Mucosa of descending colon (tissue), 3 donors: ENCODE measurements around the gene PLAU. TPM values are rescaled to one million over a fixed set of nuclear protein-coding genes. Genes with fewer than 3 reads are reported as not detected.

ENCODE experiments used
- ATAC-seq: fragments of 200-7000 bp; cut with Tn5 transposase; one replicate; pipeline ENCODE4 v1.9.1; 2020; ENCODE audit warnings: mild to moderate bottlenecking, moderate library complexity
- DNase-seq, 3 donors: peaks; one replicate each; pipeline ENCODE4 v3.0.0-alpha.2; 2020
- H3K36me3 ChIP-seq: fragments of 200-600 bp; one replicate; pipeline ENCODE4 v1.8.0; 2021; ENCODE audit warnings: low read depth, mild to moderate bottlenecking
- H3K4me1 ChIP-seq: fragments of 200-600 bp; one replicate; pipeline ENCODE4 v1.8.0; 2021; ENCODE audit warnings: low read depth, mild to moderate bottlenecking
- H3K4me3 ChIP-seq: fragments of 200-600 bp; one replicate; pipeline ENCODE4 v1.8.0; 2021; ENCODE audit warnings: mild to moderate bottlenecking
- H3K9me3 ChIP-seq: fragments of 200-600 bp; one replicate; pipeline ENCODE4 v1.8.0; 2021; ENCODE audit warnings: mild to moderate bottlenecking
- intact Hi-C, 2 donors: fragments of 100-400 bp; cut with DNase I in 1 of 2; cut with micrococcal nuclease in 1 of 2; formaldehyde crosslinking; loops; one replicate each; pipeline versions ENCODE4 v1.11.0 to v1.11.1; 2022; cut with DNase I, micrococcal nuclease
- total RNA-seq, 3 donors: library from RNA; stranded (reverse); fragmentation: NEBNext Ultra II Directional in 2 of 3; extraction: Animal tissue kit (Norgen Biotek cat#: 25700) in 2 of 3; gene quantifications; one replicate each; pipeline versions ENCODE4 v1.2.1 to v1.2.4, GENCODE V29; 2021 to 2023
- TF ChIP-seq, protein P1 (sequence below): fragments of 200-600 bp; IDR thresholded peaks from one replicate; pipeline ENCODE4 v1.8.0; 2022; ENCODE audit warnings: antibody characterized with exemption, mild to moderate bottlenecking
- donor health status: DM: no; HTN: no; CAD: no; lungs with moderate emphysema.
- donor health status: DM: no; HTN: no; CAD: no.
- donor health status: DM: no; HTN: yes; CAD: no.

The PLAU gene
- total RNA-seq, 3 donors from 2014 or later: 4.6 to 10.3 (median 5.8) TPM

DNA sequence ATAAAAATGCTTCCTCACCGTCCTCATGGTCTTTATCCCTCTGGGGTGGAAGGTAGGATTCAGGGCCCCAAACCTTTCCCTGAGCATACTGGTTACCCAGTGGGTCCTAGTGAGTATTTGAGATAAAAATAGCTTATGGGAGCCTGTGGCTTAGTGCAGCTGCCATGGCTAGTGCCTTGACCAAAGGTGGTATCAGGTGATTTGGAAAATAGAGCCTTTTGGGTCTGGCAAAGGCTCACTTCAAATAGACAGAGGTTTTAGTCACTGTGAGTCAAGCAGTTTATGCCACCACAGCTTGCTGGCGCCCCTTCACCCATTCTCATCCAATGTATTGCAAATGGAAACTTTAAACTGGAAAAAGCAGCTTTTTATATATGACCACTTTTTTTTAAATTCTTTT lies 30.4 kb downstream of the PLAU start:
- DNase-seq (no peak), ATAC-seq (no peak)
- no peak overlapping the region for H3K4me3 ChIP-seq
- TF ChIP-seq, protein P1, sequence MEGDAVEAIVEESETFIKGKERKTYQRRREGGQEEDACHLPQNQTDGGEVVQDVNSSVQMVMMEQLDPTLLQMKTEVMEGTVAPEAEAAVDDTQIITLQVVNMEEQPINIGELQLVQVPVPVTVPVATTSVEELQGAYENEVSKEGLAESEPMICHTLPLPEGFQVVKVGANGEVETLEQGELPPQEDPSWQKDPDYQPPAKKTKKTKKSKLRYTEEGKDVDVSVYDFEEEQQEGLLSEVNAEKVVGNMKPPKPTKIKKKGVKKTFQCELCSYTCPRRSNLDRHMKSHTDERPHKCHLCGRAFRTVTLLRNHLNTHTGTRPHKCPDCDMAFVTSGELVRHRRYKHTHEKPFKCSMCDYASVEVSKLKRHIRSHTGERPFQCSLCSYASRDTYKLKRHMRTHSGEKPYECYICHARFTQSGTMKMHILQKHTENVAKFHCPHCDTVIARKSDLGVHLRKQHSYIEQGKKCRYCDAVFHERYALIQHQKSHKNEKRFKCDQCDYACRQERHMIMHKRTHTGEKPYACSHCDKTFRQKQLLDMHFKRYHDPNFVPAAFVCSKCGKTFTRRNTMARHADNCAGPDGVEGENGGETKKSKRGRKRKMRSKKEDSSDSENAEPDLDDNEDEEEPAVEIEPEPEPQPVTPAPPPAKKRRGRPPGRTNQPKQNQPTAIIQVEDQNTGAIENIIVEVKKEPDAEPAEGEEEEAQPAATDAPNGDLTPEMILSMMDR: no peak
- no peaks in the 10 kb centered on the region for H3K36me3 ChIP-seq
- H3K9me3 ChIP-seq: no peaks in the 10 kb centered on the region
- intact Hi-C loops: loop anchor here (5.0 kb wide), 2 partner anchors 49 to 54 kb away; no protein-coding TSS in a partner anchor
- H3K4me1 ChIP-seq: no peaks in the 10 kb centered on the region

DNA sequence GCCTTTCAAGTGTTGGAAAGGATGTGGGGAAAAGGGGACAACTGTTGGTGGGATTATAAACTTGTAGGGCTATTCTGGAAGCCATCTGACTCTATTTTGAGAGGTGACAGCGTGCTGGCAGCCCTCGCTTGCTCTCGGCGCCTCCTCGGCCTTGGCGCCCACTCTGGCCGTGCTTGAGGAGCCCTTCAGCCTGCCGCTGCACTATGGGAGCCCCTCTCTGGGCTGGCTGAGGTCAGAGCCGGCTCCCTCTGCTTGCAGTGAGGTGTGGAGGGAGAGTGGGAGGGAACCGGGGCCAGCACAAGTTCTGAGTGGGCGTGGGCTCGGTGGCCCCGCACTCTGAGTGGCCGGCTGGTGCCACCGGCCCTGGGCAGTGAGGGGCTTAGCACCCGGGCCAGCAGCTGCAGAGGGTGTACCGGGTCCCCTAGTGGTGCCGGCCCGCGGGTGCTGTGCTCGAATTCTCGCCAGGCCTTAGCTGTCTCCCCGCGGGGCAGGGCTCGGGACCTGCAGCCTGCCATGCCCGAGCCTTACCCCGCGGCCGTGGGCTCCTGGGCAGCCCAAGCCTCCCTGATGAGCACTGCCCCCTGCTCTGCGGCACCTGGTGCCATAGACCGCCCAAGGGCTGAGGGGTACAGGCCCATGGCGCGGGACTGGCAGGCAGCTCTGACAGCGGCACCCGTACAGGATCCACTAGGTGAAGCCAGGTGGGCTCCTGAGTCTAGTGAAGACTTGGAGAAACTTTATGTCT lies 33.6 kb downstream of the PLAU start:
- ATAC-seq (no peak), DNase-seq (no peak)
- H3K4me3 ChIP-seq: no peak overlapping the region
- intact Hi-C loops: loop anchor here (5.0 kb wide), 2 partner anchors 52 to 57 kb away; no protein-coding TSS in a partner anchor
- H3K4me1 ChIP-seq: no peaks in the 10 kb centered on the region
- TF ChIP-seq, protein P1: no peak
- no peaks in the 10 kb centered on the region for H3K9me3 ChIP-seq
- H3K36me3 ChIP-seq: no peaks in the 10 kb centered on the region

DNA sequence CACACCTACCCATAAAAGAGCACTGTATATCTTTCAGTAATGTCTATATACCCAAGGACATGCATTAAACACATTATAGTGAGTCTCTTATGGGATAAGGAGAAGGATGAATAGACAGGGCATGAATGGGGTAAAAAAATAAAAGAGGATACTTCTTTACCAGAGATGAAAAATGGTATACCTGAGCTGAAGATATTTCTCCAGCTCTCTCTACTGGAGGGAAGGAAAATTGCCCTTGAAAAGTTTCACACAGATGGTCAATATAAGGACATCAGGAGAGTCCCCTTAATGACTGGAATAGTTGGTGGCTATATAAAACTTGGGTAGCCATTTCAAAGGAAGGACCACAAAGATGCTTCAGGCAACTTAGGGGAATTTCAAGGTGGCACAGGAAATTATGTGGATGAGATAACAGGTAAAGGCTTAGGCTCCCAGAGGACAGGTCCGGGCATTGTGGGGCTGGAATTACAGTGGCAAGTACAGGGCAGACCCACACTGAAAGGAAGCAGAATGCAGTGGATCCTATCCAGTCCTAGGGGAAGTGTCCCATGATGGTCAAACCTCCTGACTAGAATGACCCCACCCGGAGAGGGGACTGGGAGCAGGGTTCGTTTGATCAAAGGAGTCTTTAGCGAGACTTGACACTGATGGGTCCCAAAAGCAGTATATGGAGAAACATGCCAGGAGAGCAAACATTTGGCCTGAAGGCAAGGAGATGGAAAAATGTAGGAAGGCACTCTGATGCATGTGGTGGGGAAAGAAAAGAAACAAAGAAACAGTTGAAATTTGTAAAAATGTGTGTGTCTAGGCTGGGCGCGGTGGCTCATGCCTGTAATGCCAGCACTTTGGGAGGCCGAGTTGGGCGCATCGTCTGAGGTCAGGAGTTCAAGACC lies 35.6 kb downstream of the PLAU start:
- intact Hi-C loops: no loop called here
- no peaks in the 10 kb centered on the region for H3K4me1 ChIP-seq
- H3K4me3 ChIP-seq: no peak overlapping the region
- DNase-seq (no peak), ATAC-seq (no peak)
- H3K36me3 ChIP-seq: no peaks in the 10 kb centered on the region
- H3K9me3 ChIP-seq: no peaks in the 10 kb centered on the region
- TF ChIP-seq, protein P1: no peak

DNA sequence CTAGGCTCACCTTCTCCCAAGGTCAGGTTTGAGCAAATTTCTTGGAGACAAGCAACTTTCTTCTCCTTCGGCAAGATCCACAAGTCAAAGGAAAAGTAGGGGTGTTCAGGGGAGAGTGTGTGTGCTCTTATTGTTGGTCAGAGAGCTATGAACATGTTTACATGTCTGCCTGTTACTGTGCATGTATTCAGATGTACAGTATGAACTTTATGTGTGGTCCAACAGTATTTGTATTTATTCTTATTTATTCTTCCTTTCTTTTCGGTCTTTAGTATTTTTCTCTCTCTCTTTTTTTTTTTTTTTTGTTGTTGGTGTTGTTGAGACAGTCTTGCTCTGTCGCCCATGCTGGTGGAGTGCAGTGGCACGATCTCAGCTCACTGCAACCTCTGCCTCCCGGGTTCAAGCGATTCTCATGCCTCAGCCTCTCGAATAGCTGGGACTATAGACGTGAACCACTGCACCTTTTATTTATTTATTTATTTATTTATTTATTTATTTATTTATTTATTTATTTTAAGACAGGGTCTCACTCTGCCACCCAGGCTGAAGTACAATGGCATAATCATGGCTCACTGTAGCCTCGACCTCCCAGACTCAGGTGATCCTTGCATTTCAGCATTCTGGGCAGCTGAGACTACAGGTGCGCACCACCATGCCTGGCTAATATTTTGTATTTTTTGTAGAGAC lies 38.2 kb downstream of the PLAU start:
- Histone ChIP-seq H3K4me3 (no peak overlapping the region), H3K9me3 (no peaks in the 10 kb centered on the region), H3K4me1 (no peaks in the 10 kb centered on the region), H3K36me3 (no peaks in the 10 kb centered on the region)
- TF ChIP-seq, protein P1: no peak
- intact Hi-C loops: no loop called here
- no peak for ATAC-seq
- DNase-seq: no peak

DNA sequence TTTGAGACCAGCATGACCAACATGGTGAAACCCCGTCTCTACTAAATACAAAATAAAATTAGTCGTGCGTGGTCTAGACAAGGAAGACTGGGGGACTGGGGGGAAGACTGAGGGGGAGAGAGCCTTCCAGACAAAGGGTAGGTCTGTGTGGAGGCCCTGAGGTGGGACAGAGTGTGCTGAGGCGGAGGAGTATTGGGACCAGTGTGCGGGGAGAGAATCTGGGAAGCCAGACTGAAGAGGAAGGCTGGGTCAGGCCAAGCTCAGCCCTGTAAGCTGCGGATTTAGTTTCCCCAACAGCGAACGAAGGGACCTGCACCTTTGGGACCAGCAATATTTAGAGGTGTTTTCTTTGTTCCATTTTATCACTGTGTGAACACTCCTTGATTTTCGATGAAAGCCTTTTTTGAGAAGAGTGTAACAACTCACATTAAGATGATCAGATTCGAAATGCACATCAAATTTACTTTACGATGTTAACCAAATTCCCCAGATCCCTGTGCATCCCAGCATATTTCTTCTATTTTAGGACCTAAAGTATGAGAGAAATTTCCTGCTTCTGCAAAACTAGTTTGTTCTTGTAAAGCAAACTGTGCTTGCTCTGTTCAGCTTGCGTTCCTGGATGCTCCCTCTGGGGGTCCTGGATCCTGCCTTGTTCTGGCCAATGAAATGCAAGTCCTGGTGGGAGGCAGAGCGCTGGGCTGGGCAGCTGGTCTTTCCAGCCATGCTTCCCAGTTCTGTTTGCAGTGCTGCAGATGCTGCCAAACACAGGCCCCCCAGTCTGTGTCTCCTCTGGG lies 39.4 kb downstream of the PLAU start:
- Histone ChIP-seq H3K9me3 (no peaks in the 10 kb centered on the region), H3K4me3 (no peak overlapping the region), H3K4me1 (no peaks in the 10 kb centered on the region), H3K36me3 (no peaks in the 10 kb centered on the region)
- TF ChIP-seq, protein P1: no peak
- intact Hi-C loops: no loop called here
- ATAC-seq (no peak), DNase-seq (no peak)
